HTR-8/SVneo (cell line): ENCODE data around the gene MAPK8.
"Not testable (repeated sequence)": the region's sequence is repeated elsewhere in the genome, so short reads cannot be mapped to it uniquely, and the experiment has no call there.

Source experiments
- DNase-seq: peaks from one replicate; pipeline ENCODE4 v3.0.0; 2011; ENCODE audit warnings: low spot score, mixed read lengths; ENCODE audit not compliant: insufficient read length
- FAIRE-seq: peaks from 2 replicates; lab custom pipeline; 2011; peaks lifted over from hg19 to GRCh38; lab: Jason Lieb, UNC

MAPK8 gene

DNA sequence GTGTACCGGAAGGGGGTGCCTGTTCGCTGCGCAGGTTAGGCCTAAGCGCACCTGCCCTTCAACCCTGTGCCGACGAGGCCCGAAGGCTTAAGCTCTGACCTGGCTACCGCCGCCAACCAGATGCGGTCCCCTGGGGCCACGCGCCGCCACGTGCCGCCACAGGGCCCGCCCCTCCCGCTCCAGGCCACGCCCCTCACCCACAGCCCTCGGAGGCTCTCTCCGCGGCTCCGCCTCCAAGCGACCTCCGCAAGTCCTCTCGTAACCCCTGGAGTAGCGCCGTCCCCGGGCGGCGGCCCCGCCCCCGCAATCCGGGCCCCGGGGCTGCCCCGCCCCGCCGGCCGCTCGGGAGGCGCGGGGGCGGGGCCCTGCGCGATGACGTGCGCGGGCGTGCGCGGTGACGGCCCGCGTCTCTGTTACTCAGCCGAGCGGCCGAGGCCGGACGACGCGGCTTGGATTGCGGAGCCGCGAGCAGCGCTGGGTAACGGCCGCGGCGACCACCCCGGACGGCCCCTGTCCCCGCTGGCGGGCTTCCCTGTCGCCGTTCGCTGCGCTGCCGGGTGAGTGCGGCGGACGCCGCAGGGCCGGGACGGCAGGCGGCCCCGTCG is at the start of gene MAPK8:
Gene MAPK8, plus strand, starts transcription at position 413 of the 605 bp plus-strand sequence. CDS start 94,984 bp downstream, outside the sequence.
- FAIRE-seq: peak; percentile 75
- peak; percentile 93 for DNase-seq

- DNase-seq (no peak), FAIRE-seq (no peak)
Measured at GRCh38 chr10:48257407-48257961, 49.0 kb upstream of the MAPK8 start.

- no peak for FAIRE-seq
- DNase-seq: no peak
Measured at GRCh38 chr10:48258105-48258504, 48.4 kb upstream of the MAPK8 start.

DNA sequence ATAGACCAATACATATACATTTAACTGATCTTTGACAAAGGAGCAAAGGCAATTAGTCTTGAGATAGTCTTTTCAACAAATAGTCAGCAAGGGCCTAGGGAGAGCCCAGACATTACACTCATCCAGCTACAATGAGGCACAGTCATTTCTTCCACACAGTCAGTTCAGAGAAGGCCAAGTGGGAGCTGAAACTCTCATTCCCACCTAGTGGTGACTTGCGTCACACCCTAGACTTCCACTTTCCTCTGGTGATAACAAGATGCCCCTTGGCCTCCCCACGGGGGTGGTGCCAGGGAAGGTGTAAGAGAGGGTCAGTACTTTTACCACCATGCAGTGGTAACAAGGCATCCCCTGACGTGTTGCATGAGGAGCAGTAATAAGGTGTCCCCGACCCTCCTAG is 39.9 kb upstream of the MAPK8 start:
- FAIRE-seq: peak; percentile 33
- no peak for DNase-seq

GRCh38 chr10:48271047-48271730 is 35.3 kb upstream of the MAPK8 start:
- FAIRE-seq (no peak), DNase-seq (no peak)

DNA sequence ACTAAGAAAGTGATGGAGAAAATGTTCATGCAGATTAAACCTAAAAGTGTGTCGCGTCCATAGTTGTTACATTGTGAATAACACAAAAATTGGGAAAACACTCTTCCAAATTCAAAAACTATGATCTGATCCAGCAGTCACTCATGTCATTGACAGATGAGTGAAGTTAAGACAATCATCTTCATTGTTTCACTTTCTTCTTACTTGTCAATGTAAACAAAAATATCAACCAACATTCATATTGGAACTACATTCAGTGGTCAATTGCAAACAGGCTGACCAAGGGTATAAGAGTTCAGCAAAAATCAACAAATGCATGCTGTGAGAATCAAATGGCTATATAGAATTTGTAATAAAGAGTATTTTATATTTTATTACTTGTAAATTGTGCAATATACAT is 33.8 kb upstream of the MAPK8 start:
- FAIRE-seq: no peak
- DNase-seq: no peak

DNA sequence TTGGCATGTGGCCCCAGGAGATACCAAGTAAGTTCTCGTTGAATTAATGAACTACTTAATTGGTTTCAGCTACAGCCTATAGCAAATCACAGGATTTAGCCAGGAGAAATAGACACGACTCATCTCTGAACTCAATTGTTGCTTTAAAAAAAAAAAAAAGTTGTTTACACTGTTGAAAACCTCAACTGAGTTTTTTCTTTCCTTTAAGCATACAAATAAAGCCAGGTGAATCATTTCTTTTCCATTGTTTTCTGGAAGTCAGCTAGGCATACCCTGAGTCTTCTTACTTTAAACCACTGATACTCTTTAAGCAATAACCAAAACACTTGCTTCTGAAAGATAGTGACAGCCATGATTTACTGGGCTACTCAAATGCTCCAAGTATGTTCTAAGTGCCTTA is 32.7 kb upstream of the MAPK8 start:
- FAIRE-seq (no peak), DNase-seq (no peak)

GRCh38 chr10:48274636-48275035 is 31.8 kb upstream of the MAPK8 start, which contains the start of gene FRMPD2:
Gene FRMPD2, minus strand, starts transcription at chr10:48274696. Its CDS starts 129 bp downstream, at chr10:48274567.
- FAIRE-seq (no peak), DNase-seq (no peak)

DNA sequence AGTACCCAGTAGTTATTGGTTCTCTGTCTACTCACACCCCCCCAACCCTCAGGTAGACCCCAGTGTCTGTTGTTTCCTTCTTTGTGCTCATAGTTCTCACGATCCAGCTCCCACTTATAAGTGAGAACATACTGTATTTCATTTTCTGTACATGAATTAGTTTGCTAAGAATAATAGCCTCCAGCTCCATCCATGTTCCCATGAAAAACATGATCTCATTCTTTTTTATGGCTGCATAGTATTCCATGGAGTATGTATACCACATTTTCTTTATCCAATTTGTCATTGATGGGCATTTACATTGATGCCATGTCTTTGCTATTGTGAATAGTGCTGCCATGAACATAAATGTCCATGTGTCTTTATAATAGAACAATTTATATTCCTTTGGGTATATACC is 29.4 kb upstream of the MAPK8 start:
- DNase-seq (no peak), FAIRE-seq (no peak)

GRCh38 chr10:48279081-48279751 is 27.3 kb upstream of the MAPK8 start:
- FAIRE-seq: no peak

DNA sequence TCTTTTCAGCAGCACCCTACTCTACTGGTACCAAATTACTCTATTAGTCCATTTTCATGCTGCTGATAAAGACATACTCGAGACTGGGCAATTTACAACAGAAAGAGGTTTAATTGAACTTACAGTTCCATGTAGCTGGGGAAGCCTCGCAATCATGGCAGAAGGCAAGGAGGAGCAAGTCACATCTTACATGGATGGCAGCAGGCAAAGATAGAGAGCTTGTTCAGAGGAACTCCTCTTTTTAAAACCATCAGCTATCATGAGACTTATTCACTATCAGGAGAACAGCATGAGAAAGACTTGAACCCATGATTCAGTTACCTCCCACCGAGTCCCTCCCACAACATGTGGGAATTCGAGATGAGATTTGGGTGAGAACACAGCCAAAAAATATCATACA is 24.8 kb upstream of the MAPK8 start:
- not testable (repeated sequence) for DNase-seq, FAIRE-seq

More at GRCh38 chr10:48279081-48279751, 27.3 kb upstream of the MAPK8 start:
- no peak for DNase-seq

DNA sequence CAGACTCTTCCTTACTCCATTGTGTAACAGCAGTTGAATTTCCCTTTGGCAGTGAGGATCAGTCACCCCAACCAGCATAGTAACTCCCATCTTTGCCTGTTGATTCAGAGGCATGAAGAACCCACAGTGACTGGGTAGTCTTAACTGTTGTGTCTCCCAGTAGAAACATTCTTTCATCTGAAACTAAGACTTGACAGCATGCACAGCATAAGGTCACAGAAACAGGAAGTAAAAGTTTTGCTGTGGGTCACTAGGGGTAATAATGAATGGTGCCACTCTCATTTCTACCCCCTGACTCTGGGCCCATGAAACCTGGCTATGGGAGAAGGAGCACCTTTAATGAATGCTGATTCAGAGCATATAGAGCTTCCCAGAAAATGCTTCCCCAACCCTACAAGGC is 23.6 kb upstream of the MAPK8 start:
- DNase-seq (no peak), FAIRE-seq (no peak)

- DNase-seq (no peak), FAIRE-seq (no peak)
Measured at GRCh38 chr10:48284002-48284546, 22.4 kb upstream of the MAPK8 start.

DNA sequence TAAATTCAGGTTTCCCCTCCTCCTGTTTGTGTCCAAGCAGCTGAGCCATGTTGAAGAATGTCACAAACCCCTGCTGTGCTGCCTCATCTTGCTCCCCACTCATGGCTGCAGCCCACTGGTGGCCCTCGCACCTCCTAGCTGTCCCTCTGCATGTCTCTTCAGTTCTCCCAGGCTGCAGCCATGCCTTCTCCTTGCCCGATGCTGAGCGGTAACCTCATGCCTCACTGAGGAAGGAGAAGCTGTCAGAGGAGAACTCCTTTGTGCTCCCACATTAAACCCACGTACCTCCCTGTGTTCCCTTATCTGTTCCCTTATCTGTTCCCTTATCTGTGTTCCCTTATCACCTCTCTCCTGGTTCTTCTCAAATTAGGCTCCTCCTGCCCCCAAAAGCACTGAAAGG is 21.7 kb upstream of the MAPK8 start:
- FAIRE-seq: no peak

GRCh38 chr10:48285710-48286109 is 20.8 kb upstream of the MAPK8 start:
- no peak for DNase-seq
- FAIRE-seq: no peak

More for the DNA sequence above, 21.7 kb upstream of the MAPK8 start:
- no peak for DNase-seq

DNA sequence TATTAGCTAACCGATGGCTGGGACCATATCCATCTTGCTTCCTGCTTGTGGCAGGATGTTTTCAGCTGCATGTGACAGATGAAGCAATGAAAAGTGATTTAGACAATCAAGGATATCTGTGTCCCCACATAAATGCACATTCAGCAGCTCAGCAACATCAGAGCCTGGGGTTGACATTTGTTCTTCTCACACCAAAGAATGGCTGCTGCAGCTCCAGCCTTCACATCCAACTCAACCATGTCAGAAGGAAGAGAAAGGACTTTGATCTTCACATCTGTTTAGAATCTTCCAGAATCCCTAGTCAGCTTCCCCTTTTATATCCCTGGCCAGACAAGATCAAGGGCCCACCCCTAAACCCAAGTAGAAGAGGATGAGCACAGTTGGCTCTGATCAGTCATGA is 20.1 kb upstream of the MAPK8 start:
- DNase-seq: no peak
- FAIRE-seq: no peak

- no peak for FAIRE-seq
Measured at GRCh38 chr10:48287417-48288391, 18.8 kb upstream of the MAPK8 start.

GRCh38 chr10:48288661-48289060 is 17.8 kb upstream of the MAPK8 start:
- no peak for DNase-seq
- no peak for FAIRE-seq

More at GRCh38 chr10:48287417-48288391, 18.8 kb upstream of the MAPK8 start:
- DNase-seq: no peak

- DNase-seq (peak; percentile 56), FAIRE-seq (no peak)
Measured at GRCh38 chr10:48289501-48290238, 16.8 kb upstream of the MAPK8 start.
